Measurements from ENCODE around the gene ANXA9. TPM values are rescaled to one million over a fixed set of nuclear protein-coding genes. Genes with fewer than 3 reads are reported as not detected.

ANXA9 gene
- total RNA-seq, 1 donor from 2014 or later: 9.3 TPM

DNA sequence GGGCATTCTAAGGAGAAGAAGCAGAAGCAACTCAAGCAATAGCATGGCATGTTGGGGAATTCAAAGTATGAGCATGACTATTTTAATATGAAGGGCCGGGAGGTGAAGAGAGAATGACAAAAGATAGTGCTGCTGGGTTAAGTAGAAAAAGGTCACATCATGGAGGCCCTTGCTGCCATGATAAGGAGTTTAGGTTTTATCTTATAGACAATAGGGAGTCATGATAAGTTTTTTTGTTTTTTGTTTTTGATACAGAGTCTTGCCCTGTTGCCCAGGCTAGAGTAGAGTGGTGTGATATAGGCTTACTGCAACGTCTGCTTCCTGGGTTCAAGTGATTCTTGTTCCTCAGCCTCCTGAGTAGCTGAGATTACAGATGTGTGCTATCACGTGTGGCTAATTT, 57.4 kb downstream of the ANXA9 start:
- no peak for DNase-seq (ENCODE audit: low spot score)
- ATAC-seq: no peak

DNA sequence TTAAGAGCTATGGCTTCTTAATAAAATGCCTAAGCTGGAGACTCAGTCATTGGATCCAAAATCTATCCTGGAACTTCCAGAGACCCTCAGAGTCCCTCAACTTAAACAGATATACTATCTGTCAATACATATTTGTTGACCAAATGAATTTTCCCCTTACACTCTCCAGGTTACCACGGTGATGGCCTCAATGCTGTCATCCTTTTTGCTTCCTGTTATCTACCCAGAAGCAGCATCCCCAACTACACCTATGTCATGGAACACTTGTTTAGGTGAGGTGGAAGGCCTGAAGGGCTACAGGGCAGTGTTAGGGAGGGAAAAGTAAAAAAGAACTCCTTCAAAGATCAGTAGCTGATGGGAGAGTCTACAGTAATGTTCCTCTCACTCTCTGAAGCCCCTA, 61.1 kb downstream of the ANXA9 start:
- no peak for ATAC-seq
- DNase-seq (ENCODE audit: low spot score): no peak

Other genes starting within 250 kb of the ANXA9 start
- gene CTSS, start 216.5 kb upstream of the ANXA9 start, total RNA-seq: 25.1 TPM
- gene CTSK, start 174.0 kb upstream of the ANXA9 start, total RNA-seq: 2.4 TPM
- gene ARNT, start 105.7 kb upstream of the ANXA9 start, total RNA-seq: 26.1 TPM
- not detected for gene CTXND2, start 95.2 kb upstream of the ANXA9 start, total RNA-seq
- 14.0 TPM for gene SETDB1, start 55.9 kb upstream of the ANXA9 start, total RNA-seq
- 425 TPM for gene CERS2, start 7.5 kb upstream of the ANXA9 start, total RNA-seq
- 23.3 TPM for gene MINDY1, start 24.6 kb downstream of the ANXA9 start, total RNA-seq
- gene PRUNE1, start 26.2 kb downstream of the ANXA9 start, total RNA-seq: 12.2 TPM
- 1.6 TPM for gene BNIPL, start 54.3 kb downstream of the ANXA9 start, total RNA-seq
- 4.3 TPM for gene C1orf56, start 65.5 kb downstream of the ANXA9 start, total RNA-seq
- gene CDC42SE1, start 77.3 kb downstream of the ANXA9 start, total RNA-seq: 21.0 TPM
- gene MLLT11, start 78.1 kb downstream of the ANXA9 start, total RNA-seq: 0.28 TPM
- 6.2 TPM for gene GABPB2, start 88.5 kb downstream of the ANXA9 start, total RNA-seq
- gene SEMA6C, start 164.3 kb downstream of the ANXA9 start, total RNA-seq: 6.4 TPM
- 0.96 TPM for gene TNFAIP8L2, start 174.4 kb downstream of the ANXA9 start, total RNA-seq
- 3.9 TPM for gene LYSMD1, start 183.6 kb downstream of the ANXA9 start, total RNA-seq
- gene SCNM1, start 183.9 kb downstream of the ANXA9 start, total RNA-seq: 9.4 TPM
- 0.33 TPM for gene TMOD4, start 193.7 kb downstream of the ANXA9 start, total RNA-seq
- gene VPS72, start 207.9 kb downstream of the ANXA9 start, total RNA-seq: 14.4 TPM
- 12.0 TPM for gene PIP5K1A, start 216.3 kb downstream of the ANXA9 start, total RNA-seq

Data from left lobe of liver (tissue), 2 donors.